T-helper 9 cell (primary cell): ENCODE measurements around the gene HAPSTR1.
"Not testable (repeated sequence)": the region's sequence is repeated elsewhere in the genome, so short reads cannot be mapped to it uniquely, and the experiment has no call there.

Source experiments
- DNase-seq: peaks from one replicate; pipeline ENCODE4 v3.0.0-alpha.2; 2020

The HAPSTR1 gene

DNA sequence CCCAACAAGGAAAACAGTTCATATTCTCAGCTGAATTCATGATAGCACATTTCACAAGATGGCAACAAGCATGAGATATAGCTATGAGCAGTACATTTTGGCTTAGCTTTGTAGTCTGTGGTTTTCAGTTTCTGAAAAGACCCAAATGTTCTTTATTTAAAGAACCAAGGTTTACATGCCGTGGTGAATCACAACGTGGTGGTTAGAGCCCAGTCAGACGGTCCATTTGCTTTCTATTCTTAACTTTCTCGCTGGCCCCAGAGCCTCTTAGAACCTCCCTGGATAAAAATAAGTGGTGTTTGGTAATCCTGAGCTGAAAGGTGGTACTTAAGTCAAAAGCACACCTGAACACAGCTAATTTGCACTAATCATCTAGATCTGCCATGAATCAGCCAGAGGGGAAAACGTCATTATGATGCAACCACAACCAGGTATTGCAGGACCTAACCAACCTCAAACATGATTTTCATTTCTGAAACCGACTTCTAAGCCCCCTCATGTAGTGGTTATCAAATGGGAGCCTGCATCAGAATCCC lies 18.6 kb upstream of the HAPSTR1 start:
- no peak for DNase-seq

DNA sequence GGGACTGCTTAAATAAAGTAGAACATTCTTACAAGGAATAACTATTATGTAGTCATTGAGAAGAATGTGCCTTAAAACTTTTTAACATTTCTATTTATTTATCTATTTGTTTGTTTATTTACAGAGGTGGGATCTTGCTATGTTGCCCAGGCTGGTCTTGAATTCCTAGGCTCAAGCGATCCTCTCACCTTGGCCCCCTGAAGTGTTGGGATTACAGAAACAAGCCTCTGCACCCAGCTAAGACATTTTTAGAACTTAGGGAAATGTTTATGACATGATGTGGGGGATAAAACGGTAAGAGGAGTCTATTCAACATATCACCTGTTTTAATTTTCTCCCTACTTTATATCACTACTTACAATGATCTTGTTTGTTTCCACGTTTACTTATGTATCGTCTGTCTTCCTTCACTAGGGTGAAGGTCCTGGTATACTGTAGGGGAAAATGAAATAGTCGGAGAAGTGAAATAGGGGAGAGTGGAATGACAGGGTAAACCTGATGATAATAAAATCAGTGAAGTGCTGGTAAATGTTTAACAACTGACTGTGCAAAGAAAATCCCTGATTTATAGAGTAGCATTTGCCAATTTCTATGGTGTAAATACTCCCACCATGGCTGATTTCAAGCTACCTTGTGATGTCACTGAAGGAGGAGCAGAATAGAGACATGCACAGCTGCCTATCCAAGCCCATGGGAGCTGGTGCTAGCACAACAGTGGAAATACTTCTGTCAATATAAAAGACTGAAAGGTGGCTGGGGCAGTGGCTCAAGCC lies 16.0 kb upstream of the HAPSTR1 start:
- no peak for DNase-seq

DNA sequence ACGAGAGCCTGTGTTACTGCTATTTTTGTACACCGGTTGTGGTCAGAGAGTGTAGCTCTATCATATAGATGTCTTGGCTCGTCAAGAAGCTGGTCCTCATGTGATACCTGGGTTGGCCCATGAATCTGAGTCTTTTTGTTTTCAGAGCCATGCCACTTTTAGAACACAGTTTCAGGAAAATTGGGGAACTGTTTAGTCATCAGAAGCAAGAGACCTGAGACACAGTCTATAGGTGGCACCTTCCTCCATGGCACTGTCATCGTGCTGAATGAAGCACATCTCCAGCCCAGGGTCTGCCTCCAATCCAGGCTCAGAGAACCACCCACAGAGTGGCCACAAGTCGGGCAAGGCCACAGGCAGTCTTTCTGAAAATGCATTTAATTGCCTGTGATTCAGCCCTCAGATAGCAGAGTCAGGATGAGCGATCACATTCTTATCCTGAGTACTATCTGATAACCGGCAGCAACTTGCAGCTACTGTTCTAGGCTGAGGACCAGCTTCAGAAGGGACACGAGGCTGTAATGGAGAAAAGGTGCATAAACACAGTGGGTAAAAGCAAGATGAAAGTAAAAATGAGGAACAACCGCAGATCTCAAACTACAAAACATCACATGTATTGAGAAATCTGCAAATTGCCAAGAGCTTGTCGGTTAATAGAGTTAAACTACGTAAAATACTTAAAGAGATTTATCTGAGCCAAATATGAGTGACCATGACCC lies 14.2 kb upstream of the HAPSTR1 start:
- DNase-seq: no peak

DNA sequence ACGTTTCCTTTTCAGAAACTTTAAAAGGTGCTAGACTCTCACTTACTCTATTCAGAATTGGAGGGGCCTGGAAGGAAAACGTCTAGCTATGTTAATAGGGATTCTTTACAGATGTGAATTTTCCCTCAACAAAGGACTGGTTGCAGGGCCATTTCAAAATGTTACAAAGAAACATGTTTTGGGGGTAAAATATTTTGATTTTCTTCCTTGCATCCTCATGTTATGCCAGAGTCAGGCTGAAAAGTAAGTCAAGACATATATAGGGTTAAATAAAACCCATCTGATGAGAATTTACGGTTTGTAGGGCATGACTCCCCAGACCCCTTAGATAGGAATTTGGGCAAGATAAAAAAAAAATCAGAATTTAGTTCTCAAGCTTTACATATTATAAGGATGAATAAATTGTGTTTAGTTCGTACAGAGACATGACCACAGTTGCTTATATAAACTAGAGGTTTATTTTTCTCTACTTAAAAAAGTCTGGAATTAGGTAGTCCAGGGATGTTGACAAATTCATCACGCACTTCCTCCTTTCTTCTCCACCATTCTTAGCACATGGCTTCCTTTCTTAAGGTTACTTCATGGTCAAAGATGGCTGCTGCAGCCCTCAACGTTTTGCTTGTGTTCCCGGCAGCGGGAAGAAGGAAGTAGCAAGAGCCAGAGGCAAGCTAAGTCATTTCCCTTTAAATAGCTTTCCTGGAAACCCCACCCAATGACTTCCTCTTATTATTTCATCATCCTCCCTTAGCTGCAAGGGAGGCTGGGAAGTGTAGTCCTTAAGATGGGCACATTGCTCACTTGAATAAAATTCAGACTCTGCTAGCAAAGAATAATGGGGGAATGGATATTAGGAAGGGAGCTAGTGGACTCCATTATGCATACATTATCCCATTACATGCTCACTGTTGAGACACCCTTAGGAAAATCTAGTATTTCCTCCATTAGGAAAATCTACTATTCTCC lies 12.7 kb upstream of the HAPSTR1 start:
- DNase-seq: not testable (repeated sequence)

DNA sequence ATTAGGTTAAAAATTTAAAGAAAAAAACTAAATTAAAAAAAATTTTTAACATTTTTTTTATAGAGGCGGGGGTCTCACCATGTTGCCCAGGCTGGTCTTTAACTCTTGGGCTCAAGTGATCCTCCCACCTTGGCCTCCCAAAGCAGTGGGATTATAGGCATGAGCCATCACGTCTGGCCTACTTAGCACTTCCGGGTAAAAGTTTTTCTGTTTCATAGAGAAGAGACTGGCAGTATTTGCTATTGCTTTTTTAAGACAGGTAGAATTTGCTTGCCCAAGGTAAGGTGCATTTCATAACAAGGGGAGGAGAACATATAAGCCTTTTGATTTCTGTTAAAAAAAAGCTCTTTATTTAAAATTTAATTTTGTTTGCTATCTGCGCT lies 12.0 kb upstream of the HAPSTR1 start:
- DNase-seq: no peak

DNA sequence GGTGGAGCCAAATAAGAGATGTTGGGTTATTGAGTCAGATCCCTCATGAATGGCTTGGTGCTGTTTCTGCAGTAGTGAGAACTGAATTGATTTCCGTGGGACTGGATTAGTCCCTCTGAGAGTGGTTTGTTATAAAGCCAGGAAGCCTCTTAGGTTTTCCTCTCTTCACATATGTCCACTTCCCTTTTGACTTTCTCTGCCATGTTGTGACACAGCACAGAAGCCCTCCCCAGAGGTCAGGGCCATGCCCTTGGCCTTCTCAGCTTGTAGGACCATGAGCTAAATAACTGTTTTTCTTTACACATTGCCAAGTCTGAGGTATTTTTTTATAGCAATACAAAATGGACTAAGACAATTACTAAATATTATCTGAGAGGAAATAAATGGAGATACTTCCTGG lies 10.3 kb upstream of the HAPSTR1 start:
- no peak for DNase-seq

DNA sequence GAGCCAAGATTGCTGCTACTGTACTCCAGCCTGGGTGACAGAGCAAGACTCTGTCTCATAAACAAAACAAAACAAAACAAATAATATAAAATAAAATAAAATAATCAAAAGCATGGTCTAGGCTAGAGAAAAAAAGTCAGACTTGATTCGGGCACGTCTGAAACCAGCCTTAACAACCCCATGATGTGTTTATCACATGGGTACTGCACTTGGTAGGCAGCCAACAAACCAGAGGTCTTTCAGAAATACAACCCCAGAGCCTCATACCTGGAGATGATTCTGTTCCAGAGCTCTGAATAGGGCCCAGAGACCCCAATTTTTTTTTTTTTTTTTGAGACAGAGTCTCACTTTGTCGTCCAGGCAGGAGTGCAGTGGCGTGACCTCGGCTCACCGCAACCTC lies 9.6 kb upstream of the HAPSTR1 start:
- DNase-seq: no peak

DNA sequence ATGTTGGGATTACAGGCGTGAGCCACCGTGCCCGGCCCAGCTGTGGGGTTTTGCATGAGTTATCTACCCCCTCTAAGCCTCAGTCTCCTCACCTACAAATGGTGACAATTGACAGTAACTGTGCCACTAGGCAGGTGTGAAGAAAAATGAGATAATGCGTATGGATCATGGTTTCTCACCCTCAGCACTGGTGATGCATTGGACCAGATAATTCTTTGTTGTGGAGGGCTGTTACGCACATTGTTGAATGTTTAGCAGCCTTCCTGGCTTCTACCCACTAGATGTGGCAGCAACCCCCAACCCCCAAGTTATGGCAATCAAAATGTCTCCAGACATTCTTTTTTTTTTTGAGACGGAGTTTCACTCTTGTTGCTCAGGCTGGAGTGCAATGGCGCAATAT lies 9.0 kb upstream of the HAPSTR1 start:
- no peak for DNase-seq

DNA sequence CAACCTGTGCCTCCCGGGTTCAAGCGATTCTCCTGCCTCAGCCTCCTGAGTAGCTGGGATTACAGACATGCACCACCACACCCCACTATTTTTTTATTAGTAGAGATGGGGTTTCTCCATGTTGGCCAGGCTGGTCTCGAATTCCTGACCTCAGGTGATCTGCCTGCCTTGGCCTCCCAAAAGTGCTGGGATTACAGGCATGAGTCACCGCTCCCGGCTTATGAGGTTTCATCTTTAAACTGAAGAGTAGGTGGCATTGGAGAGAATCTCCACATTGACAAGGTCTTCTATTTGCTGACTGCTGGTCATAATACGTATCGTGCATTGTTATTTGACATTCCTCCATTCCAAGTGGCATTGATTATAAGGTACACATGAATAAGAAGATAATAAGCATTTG lies 3.7 kb upstream of the HAPSTR1 start:
- DNase-seq: not testable (repeated sequence)

DNA sequence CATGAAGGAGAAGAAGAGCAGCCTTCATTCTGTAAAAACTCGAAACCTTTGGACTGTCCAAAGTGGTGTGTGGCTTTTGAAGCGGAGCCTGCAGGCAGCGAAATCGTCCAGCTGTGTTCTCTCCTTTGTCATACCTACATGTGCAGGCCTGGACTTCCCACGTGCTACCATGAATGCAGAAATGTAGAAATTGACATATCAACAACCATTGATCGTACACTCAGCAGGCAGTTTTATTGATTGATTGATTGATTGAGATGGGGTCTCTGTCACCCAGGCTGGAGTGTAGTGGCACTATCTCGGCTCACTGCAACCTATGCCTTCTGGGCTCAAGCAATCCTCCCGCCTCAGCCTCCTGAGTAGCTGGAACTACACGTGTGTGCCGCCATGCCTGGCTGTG lies 2.6 kb upstream of the HAPSTR1 start:
- DNase-seq: no peak

DNA sequence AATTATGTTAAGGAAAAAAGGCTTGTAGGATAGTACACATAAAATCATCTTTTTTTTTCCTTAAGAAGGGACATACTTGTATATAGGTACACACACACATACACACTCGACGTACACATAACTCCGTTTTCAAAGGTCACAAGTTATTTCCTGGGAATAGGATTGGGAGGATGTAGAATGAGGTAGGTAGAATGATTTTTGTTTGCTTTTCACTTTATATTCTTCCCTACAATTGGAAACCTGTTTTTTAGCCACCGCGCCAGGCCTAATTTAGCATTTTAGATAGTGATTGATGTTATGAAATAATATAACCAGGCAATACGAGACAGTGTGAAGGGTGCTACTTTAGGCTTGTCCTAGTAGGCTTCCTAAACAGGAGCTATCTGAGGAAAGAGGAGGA lies 1.8 kb upstream of the HAPSTR1 start:
- no peak for DNase-seq

DNA sequence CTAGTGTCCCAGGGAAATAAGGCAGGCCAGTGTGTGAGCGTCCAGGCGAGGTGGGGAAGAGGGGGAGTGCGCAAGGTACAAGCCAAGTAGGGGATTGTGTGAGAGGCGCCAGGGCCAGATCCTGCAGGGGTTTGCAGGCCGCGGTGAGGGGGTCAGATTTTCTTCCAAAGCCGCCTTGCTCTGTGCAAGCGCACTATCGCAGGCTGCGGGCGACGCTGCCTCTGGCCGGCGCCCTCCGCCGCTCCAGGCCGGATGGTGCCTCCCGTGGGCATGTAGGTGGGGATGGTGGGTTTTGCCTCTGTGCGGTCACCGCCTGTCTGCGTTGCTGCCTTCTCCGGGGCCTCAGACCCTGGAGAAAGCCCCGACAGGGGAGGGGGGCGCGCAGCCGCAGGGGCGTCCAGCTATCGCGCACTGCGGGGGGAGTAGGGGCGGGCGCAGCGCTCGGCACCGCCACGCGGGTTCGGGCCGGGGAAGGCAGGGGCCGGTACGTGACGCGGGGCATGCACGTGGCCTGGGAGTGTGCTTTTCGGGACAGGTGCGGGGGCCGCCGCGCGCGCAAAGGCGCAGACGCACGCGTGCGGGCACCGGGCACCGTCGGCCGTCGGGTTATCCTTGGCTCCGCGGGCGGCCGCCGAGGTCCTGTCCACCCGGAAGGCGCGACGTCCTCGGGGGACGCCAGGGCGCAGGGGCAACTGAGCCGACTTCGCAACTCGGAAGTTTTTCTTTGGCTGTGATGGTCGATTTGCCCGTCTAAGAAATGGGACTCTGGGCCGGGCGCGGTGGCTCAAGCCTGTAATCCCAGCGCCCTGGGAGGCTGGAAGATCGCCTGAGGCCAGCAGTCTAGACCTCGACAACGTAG lies 1.1 kb upstream of the HAPSTR1 start:
- peak; percentile 25 for DNase-seq

DNA sequence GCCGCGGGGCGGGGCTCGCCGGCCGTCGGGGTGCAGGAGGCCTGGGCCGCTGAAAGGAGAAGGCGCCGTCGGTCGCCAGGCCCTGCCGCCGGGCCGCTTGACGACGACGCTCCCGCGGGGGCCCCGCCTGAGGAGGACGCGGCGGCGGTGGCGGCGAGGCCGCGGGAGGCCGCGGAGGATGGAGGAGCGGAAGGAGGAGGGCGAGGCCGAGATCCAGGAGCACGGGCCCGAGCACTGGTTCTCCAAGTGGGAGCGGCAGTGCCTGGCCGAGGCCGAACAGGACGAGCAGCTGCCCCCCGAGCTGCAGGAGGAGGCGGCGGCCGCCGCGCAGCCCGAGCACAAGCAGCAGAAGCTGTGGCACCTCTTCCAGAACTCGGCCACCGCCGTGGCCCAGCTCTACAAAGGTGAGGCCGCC lies 430 bp downstream of the HAPSTR1 start:
- peak; percentile 25 for DNase-seq

DNA sequence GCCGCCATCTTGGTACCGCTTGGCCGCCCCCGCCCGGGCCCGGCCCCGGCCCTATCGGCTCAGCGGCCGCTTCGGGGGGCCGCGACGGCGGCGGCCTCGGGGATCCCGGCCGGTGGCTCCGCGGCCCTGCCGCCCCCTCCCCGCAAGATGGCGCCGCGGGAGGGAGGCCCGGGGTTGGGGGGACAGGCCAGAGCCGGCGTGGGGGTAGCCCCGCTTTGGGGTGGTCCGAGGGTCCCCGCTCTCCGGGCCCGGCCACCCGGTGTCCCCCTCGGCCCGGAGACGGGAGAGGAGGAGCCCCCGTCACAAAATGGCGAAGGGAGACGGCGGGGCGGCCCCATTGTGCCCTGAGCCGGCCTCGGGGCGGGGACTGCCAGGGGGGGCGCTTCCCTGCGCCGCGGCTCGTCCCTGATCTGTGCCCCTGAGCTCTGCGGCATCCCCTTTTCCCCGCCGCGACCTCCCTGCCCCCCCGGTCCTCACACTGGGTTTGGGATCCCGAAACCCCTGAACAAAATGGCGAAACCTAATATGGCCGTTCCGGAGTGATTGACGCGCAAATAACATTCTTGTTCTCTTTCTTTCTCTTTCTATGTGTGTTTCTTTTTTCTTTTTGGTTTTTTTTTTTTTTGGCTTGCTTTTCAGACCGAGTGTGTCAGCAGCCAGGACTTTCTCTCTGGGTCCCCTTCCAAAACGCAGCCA lies 986 bp downstream of the HAPSTR1 start:
- peak; percentile 46 for DNase-seq

DNA sequence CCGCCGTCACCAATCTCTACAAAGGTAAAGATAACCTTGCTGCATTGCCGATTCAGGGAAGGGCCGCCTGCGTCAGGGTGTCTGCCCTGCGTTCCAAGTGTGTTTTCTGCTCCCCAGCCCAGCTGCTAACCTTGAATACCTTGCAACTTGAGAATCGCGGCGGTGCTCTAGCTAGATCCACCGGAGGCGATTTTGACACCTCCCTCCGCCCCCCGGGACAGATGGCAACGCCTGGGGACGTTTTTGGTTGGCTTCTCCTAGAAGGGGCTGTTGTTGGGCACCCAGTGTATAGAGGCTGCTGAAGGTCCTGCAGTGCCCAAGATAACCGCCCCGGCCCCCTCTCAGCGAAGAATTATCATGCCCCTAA lies 1.5 kb downstream of the HAPSTR1 start:
- peak; percentile 10 for DNase-seq

DNA sequence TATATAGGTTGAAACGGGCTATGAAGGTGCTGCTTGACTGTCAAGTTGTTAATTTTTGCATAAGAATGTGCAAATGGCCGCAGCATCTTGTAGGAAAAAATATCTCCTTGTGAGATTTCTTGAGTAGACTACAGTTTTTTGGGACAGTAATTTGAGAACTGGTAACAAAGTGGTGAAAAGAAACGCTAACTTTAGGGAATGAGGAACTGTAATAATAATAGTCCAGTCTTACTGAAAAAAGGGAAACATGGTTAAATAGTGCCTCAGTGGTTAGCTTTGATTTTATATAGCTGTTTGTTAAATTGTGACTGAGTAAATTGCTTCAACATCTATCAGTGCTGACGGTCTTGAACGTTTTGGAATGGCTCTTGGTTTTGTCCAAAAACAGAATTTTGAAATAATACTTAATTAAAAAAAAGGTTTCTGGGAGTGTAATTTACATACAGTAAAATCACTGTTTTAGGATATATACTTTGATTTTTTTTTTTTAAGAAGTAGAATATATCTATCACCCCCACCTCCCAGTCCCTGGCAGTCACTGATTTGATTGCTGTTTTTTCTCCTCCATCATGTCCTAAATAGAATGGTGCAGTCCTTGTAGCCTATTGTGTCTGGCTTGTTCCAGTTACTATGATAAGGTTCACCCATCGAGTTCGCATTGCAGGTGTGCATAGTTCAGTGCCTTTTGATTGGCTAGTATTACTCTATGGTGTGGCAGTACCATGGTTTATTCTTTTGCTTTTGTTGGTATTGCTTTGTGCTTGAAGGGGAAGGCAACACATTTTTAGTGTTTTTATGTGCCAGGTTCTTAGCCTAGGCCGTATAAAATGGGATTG lies 2.8 kb downstream of the HAPSTR1 start:
- DNase-seq: no peak

DNA sequence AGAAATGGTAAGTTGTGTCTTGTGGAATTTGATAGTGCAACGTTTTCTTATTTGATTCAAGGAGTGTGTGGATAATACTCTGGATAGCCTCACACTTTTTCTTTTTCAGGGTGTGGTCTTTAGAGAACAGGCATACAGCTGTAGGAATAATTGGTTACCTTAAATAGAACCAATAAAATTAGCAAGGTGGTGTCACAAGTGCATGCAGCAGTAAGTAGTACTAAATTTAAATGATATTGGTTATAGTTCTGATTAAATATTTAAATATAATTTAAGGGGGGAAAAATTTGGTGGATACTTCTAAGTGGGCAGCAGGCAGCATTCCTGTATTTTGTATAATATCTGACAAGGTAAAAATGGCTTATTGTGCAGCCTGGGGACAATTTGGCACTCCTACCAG lies 3.7 kb downstream of the HAPSTR1 start:
- no peak for DNase-seq

DNA sequence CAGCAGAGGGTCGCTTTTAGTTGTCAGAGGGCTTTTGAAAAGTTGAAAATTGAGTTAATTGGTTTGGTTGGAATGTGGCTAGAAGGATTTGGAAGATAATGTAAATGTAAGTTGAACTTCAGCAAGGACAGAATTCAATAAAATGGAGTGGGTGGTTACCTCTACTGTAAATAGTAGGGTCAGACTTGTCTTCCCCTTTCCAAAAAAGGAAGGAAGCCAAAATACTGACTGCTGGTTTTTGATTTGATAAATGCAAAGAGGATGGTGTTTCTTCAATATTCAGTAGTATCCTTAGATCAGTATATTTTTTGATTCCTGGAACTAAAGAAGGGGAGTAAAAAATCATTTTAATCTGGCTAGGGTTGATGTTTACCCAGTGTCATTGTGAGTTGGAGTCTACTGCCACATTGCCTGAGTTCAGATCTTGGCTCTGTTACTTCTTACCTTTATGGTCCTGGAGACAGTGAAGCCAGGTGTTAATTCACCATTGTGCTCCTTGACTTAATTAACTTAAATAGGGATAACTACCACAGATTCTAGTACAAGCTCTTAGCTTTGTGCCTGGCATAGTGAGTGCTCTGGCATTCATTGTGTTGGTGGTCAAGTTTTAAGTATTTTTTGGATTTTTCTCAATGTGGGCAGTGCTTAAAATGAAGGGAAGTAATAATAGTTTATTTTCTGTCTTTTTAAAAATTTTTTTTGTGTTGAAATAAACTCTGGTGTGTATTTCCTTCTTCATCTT lies 4.4 kb downstream of the HAPSTR1 start:
- DNase-seq: no peak

DNA sequence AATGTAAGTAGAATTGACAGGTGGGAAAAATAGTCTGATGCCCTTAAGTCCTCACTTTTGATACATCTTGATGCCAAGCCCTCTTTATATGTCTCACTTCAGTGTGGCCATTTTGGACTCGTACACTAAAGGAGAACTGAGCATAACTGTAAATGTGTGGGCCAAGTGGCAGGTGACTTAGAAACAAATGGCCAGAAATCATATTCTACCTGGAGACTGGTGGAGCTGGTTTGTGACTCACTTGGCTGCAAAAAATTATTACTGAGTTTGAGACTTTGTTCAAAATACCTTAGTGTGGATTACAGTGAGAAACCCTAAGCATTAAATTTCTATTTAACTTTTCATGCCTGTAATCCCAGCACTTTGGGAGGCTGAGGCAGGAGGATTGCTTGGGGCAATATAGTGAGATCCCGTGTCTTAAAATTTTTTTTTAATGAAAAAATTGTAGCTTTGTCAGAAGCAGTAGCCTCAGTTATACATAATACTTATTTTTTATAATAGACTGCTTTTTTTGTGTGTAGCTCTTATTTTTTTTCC lies 5.0 kb downstream of the HAPSTR1 start:
- DNase-seq: no peak
